Natural killer cell (primary cell): ENCODE results near the gene PMM2. TPM values are rescaled to one million over a fixed set of nuclear protein-coding genes. Genes with fewer than 3 reads are reported as not detected.

Source experiments
- ATAC-seq, 3 donors: fragments of 150-1000 bp in 2 of 3; fragments of 200-7000 bp in 1 of 3; cut with Tn5 transposase; 1 replicate in 1 of 3; 2 replicates in 2 of 3; pipeline ENCODE4 v1.10.0; 2021; ENCODE audit warnings: mild to moderate bottlenecking in 2 of 3, moderate library complexity in 2 of 3
- DNase-seq, 2 donors: peaks; one replicate each; pipeline versions ENCODE4 v3.0.0 to v3.0.0-alpha.2; 2013 to 2021; ENCODE audit warnings: mixed read lengths in 1 of 2
- H3K27ac ChIP-seq: one replicate; pipeline ENCODE4 v1.5.1; 2013; ENCODE audit warnings: mild to moderate bottlenecking, low read length
- H3K27me3 ChIP-seq: one replicate; pipeline ENCODE4 v1.6.1; 2013; ENCODE audit warnings: low read length; ENCODE audit not compliant: control insufficient read depth, insufficient read depth
- H3K36me3 ChIP-seq: one replicate; pipeline ENCODE4 v1.6.1; 2013; ENCODE audit warnings: low read length; ENCODE audit not compliant: control insufficient read depth, insufficient read depth
- H3K4me1 ChIP-seq: one replicate; pipeline ENCODE4 v1.6.1; 2013; ENCODE audit warnings: low read length; ENCODE audit not compliant: control insufficient read depth, insufficient read depth
- H3K4me3 ChIP-seq: one replicate; pipeline ENCODE4 v1.5.1; 2013; ENCODE audit warnings: low read length
- H3K9me3 ChIP-seq: one replicate; pipeline ENCODE4 v1.6.1; 2013; ENCODE audit warnings: low read length; ENCODE audit not compliant: control insufficient read depth, insufficient read depth
- H3K27ac Mint-ChIP-seq, 2 donors: one replicate each; pipeline ENCODE4 v1.8.0; 2022; ENCODE audit warnings: mild to moderate bottlenecking in 2 of 2, mixed read lengths in 2 of 2, moderate library complexity in 1 of 2
- H3K27me3 Mint-ChIP-seq, 2 donors: one replicate each; pipeline ENCODE4 v1.8.0; 2022; ENCODE audit warnings: low read depth in 2 of 2, mixed read lengths in 2 of 2
- H3K36me3 Mint-ChIP-seq: one replicate; pipeline ENCODE4 v1.8.0; 2022; ENCODE audit warnings: mixed read lengths
- H3K4me1 Mint-ChIP-seq, 2 donors: one replicate each; pipeline ENCODE4 v1.8.0; 2022; ENCODE audit warnings: mixed read lengths in 2 of 2
- H3K4me3 Mint-ChIP-seq: one replicate; pipeline ENCODE4 v1.8.0; 2022; ENCODE audit warnings: mild to moderate bottlenecking, moderate library complexity, mixed read lengths
- H3K9me3 Mint-ChIP-seq, 2 donors: one replicate each; pipeline ENCODE4 v1.8.0; 2022; ENCODE audit warnings: mixed read lengths in 2 of 2
- CTCF ChIP-seq: fragments of 200-600 bp; IDR thresholded peaks from one replicate; pipeline ENCODE4 v1.8.0; 2022; ENCODE audit warnings: antibody characterized with exemption
- WGBS: methylation state at CpG from one replicate; pipeline ENCODE4 v1.1.7; 2013; ENCODE audit warnings: missing lambda C conversion rate; ENCODE audit not compliant: insufficient coverage; 5-methylcytosine and 5-hydroxymethylcytosine counted together
- intact Hi-C: fragments of 100-400 bp; cut with micrococcal nuclease; formaldehyde crosslinking; loops from one replicate; pipeline ENCODE4 v1.14.2; 2022
- total RNA-seq, 4 donors: library from RNA; stranded (reverse); fragments of 120-200 nt in 1 of 4; gene quantifications; one replicate each; pipeline versions ENCODE4 v1.2.3 to v1.2.4, GENCODE V29; 2013 to 2022

Gene PMM2
- total RNA-seq, 3 donors from 2014 or later (not counting 1 experiment from before 2014, with no cell fraction given): 33.4 to 37.6 (median 36.4) TPM

GRCh38 chr16:8796469-8797363, 923 bp upstream of the PMM2 start:
- peaks cover 20% of the 10 kb centered on the region for H3K4me1 ChIP-seq
- H3K4me1 Mint-ChIP-seq: peaks cover 30 to 35% of the 10 kb centered on the region in 2 donors
- peak overlapping the region; percentile 66 for H3K27ac ChIP-seq
- H3K4me3 Mint-ChIP-seq: peak overlapping the region; percentile 88
- H3K27ac Mint-ChIP-seq: peak overlapping the region; percentile 88 to 96
- no peaks in the 10 kb centered on the region for H3K27me3 Mint-ChIP-seq
- no peaks in the 10 kb centered on the region for H3K27me3 ChIP-seq
- H3K4me3 ChIP-seq: peak overlapping the region; percentile 77
- no peak for DNase-seq
- peaks cover 2% of the 10 kb centered on the region for H3K36me3 ChIP-seq
- 51% methylated on average over 13 of the region's 14 CpGs for WGBS
- H3K9me3 Mint-ChIP-seq: no peaks in the 10 kb centered on the region
- intact Hi-C loops: loop anchor here (1.0 to 10.0 kb wide), 5 partner anchors 73 to 232 kb away; partner anchors contain the start of genes ABAT, CARHSP1, LITAFD and USP7
- no peaks in the 10 kb centered on the region for H3K9me3 ChIP-seq
- no peak for ATAC-seq
- TF ChIP-seq CTCF: no peak
- no peaks in the 10 kb centered on the region for H3K36me3 Mint-ChIP-seq

GRCh38 chr16:8798174-8798527, 512 bp downstream of the PMM2 start:
- Mint-ChIP-seq H3K27ac (peak overlapping the region; percentile 88 to 96), H3K9me3 (no peaks in the 10 kb centered on the region), H3K36me3 (peaks cover 4% of the 10 kb centered on the region), H3K4me3 (peak overlapping the region; percentile 88), H3K4me1 (peaks cover 34 to 38% of the 10 kb centered on the region in 2 donors), H3K27me3 (no peaks in the 10 kb centered on the region)
- Histone ChIP-seq H3K36me3 (peaks cover 9% of the 10 kb centered on the region), H3K9me3 (no peaks in the 10 kb centered on the region), H3K4me1 (peaks cover 20% of the 10 kb centered on the region), H3K27me3 (no peaks in the 10 kb centered on the region), H3K27ac (peak overlapping the region; percentile 66), H3K4me3 (peak overlapping the region; percentile 77)
- intact Hi-C loops: loop anchor here (5.0 to 10.0 kb wide), 3 partner anchors 84 to 233 kb away; partner anchors contain the start of genes LITAFD and USP7
- ATAC-seq (peak in 1 of 3 donors; percentile 6), DNase-seq (no peak)
- WGBS: 3% methylated on average over 6 of the region's 6 CpGs
- no peak for TF ChIP-seq CTCF

GRCh38 chr16:8798535-8799157, 1.0 kb downstream of the PMM2 start:
- intact Hi-C loops: loop anchor here (5.0 to 10.0 kb wide), 3 partner anchors 84 to 234 kb away; partner anchors contain the start of genes LITAFD and USP7
- H3K4me1 Mint-ChIP-seq: peaks cover 37 to 41% of the 10 kb centered on the region in 2 donors
- 72% methylated on average over 6 of the region's 7 CpGs for WGBS

More at GRCh38 chr16:8798535-8799157, 1.0 kb downstream of the PMM2 start:
- Histone ChIP-seq H3K4me3 (peak overlapping the region; percentile 77), H3K9me3 (no peaks in the 10 kb centered on the region), H3K27me3 (no peaks in the 10 kb centered on the region), H3K4me1 (peaks cover 20% of the 10 kb centered on the region), H3K27ac (peak overlapping the region; percentile 66), H3K36me3 (peaks cover 12% of the 10 kb centered on the region)
- H3K9me3 Mint-ChIP-seq: no peaks in the 10 kb centered on the region
- ATAC-seq (no peak), DNase-seq (peak in 1 of 2 donors; percentile 13)
- peaks cover 7% of the 10 kb centered on the region for H3K36me3 Mint-ChIP-seq
- H3K4me3 Mint-ChIP-seq: peak overlapping the region; percentile 88
- H3K27me3 Mint-ChIP-seq: no peaks in the 10 kb centered on the region
- H3K27ac Mint-ChIP-seq: peak overlapping the region; percentile 88 to 96
- TF ChIP-seq CTCF: no peak
